Umbilical cord (tissue), 2 donors: ENCODE measurements around the gene GATAD2B. TPM values are rescaled to one million over a fixed set of nuclear protein-coding genes. Genes with fewer than 3 reads are reported as not detected.
"Not testable (repeated sequence)": the region's sequence is repeated elsewhere in the genome, so short reads cannot be mapped to it uniquely, and the experiment has no call there.

ENCODE experiments used
- DNase-seq: peaks from one replicate; pipeline ENCODE4 v3.0.0-alpha.2; 2015; ENCODE audit warnings: low spot score
- total RNA-seq: library from RNA; depleted of rRNA; stranded (reverse); fragments of >200 nt; gene quantifications from one replicate; pipeline ENCODE4 v1.2.3, GENCODE V29; 2014; ENCODE audit warnings: low replicate concordance; ENCODE audit not compliant: insufficient read depth

GATAD2B gene
- total RNA-seq, 1 donor from 2014 or later: 12.8 TPM

DNA sequence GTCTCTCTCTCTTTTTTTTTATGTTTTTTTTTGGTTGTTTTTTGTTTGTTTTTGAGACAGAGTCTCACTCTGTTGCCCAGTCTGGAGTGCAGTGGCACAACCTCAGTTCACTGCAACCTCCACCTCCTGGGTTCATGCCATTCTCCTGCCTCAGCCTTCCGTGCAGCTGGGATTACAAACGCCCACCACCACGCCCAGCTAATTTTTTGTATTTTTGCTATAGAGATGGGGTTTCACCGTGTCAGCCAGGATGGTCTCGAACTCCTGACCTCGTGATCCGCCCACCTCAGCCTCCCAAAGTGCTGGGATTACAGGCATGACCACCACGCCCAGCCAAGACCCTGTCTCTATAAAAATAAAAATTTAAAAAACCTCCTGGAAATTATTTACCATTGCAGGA, 88.8 kb downstream of the GATAD2B start:
- DNase-seq: not testable (repeated sequence)

GRCh38 chr1:153833171-153833570, 89.6 kb downstream of the GATAD2B start:
- no peak for DNase-seq

GRCh38 chr1:153832293-153832692, 90.5 kb downstream of the GATAD2B start:
- DNase-seq: no peak

DNA sequence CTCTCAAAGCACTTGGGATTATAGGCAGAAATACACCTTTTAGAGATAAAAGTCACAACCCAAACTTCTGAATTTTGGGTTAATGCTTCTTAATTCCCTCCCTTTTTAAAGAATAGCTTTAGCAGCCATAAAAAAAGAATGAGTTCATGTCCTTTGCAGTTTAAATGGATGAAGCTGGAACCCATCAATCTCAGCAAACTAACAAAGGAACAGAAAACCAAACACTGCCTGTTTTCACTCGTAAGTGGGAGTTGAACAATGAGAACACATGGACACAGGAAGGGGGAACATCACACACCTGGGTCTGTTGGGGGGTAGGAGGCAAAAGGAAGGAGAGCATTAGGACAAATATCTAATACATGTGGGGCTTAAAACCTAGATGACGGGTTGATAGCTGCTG, 91.7 kb downstream of the GATAD2B start:
- no peak for DNase-seq

DNA sequence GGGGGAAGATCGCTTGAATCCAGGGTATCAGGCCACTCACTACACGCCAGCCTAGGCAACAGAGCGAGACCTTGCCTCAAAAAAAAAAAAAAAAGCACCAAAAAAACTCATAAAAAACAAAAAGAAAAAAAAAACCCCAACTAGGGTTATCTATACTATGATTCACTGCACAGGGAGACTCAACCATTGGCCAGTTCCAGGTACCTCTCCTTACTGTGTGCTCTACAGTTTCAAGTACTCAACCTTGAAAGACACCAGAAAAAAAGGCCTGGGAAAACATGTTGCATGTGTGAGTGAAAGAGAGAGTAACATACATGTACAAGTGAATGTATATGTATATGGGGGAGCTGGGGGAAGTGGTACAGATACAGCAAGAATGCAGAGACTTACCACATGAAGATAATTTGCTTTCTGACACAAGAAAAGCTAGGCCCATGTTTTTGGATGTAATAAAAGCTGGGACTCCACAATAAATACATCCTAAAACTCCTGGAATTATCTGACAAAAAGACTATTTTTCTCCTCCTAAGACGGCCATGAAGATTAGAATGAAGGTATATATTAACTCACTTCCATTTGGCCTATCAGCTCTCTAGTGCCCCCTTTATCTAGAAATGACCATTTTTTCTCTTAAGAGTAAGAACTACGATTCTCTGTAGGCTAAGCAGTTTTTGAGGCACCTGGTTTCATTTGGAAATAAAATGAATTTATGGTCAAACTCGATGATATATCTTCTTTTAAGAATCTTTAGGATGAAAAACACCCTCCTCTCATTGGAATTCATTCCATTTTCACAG, 95.4 kb downstream of the GATAD2B start:
- DNase-seq: no peak

GRCh38 chr1:153818876-153819275, 103.9 kb downstream of the GATAD2B start:
- no peak for DNase-seq

DNA sequence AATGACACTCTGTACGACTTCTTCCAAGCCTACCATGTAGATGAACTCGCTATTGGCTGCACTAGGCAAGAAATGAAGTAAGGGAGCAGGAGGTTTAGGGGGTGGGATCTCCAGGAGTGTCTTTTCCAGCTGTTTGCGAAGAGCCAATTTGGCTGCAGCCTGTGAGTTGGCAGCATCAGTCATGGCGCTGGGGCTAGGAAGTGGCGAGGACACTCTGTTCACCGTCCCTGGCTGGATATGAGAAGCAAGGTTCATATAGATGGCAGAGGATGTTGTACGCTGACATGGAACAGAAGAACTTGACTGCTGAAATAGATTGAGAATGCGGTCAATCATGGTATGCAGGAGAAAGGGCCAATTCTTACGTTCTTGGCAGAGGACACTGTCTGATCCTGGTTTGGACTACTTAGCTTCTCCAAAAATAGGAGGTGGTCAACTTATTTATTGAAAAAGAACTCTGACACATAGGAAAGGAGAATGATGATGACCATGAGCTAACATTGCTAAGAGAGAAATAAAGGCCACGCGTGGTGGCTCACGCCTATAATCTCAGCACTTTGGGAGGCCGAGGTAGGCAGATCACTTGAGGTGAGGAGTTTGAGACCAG, 106.4 kb downstream of the GATAD2B start:
- no peak for DNase-seq

GRCh38 chr1:153805886-153806719, 116.7 kb downstream of the GATAD2B start:
- no peak for DNase-seq

- no peak for DNase-seq
These were observed 117.6 kb downstream of the GATAD2B start for GRCh38 chr1:153805042-153805745.

DNA sequence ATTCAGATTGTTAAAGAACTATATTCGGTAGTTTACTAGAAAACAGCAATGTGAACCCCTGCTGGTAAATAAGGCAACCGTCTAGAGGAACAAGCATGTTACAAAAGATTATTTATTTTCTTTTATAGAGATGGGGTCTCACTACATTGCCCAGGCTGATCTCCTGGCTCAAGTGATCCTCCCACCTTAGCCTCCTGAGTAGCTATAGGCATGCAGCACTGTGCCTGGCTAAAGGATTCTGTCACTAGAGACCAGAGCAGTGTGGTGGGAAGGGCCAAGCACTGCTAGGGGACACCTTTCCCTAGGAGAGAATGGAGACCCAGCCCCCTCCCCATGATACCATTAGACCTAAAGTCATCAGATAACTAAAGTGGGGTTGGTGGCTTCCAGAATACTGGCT, 118.7 kb downstream of the GATAD2B start:
- no peak for DNase-seq

DNA sequence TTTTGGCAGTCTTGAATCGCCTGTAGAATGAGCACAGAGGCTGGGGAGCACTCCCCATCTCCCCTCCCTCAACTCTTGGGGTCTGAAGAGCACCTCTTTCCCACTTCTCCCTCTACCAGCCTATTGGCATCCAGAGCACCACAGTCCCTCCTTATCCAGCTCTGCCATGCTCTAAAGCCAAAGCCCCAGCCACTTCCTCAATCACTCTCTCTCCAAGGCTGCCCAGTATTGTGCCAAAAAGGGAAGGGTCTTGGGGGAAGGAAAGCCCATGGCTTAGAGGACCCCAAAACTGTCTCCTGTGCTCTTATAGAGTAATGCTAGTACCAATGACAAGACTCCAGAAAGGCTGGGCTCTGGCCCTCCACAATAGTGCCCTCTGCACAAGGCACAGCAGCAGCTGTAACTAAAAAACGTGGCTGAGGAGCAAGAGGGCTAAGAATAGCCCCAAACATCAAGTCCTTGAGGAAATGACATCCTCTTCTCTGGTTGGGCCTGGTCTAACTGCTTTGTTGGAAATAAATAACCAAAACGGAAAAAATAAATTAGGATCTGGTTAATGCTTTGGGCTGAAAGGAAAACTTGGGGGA, 119.2 kb downstream of the GATAD2B start:
- DNase-seq: no peak

- no peak for DNase-seq
These were observed 120.7 kb downstream of the GATAD2B start for GRCh38 chr1:153801786-153802697.

DNA sequence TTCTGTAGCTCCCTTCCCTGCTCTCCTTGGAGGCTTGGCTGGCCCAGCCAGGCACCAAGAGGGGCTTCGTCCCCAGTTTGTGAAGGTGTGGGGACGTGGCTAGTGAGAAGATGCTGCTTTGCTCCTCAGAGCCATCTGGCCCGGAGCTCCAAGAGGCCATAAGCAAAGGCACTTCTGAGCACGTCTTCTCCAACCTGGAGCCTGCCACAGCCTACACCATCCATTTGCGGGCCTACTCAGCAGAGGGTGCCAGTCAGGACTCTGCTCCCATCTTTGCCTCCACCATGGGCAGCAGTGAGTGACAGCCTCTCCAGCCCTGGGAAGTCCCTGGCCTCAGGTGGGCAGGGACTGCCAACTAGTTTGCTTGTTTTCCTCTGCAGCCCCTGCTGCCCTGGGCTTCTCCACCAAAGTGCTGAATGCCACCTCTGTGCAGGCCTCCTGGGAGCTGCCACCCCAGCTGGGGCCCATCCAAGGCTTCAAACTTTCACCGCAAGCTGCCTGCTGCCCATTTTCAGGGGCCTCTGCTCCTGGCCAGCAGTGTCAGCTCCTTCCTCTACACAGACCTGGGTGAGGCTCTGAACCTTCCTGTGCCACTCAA, 121.6 kb downstream of the GATAD2B start:
- no peak for DNase-seq

- no peak for DNase-seq
These were observed 122.3 kb downstream of the GATAD2B start for GRCh38 chr1:153800516-153800915.

DNA sequence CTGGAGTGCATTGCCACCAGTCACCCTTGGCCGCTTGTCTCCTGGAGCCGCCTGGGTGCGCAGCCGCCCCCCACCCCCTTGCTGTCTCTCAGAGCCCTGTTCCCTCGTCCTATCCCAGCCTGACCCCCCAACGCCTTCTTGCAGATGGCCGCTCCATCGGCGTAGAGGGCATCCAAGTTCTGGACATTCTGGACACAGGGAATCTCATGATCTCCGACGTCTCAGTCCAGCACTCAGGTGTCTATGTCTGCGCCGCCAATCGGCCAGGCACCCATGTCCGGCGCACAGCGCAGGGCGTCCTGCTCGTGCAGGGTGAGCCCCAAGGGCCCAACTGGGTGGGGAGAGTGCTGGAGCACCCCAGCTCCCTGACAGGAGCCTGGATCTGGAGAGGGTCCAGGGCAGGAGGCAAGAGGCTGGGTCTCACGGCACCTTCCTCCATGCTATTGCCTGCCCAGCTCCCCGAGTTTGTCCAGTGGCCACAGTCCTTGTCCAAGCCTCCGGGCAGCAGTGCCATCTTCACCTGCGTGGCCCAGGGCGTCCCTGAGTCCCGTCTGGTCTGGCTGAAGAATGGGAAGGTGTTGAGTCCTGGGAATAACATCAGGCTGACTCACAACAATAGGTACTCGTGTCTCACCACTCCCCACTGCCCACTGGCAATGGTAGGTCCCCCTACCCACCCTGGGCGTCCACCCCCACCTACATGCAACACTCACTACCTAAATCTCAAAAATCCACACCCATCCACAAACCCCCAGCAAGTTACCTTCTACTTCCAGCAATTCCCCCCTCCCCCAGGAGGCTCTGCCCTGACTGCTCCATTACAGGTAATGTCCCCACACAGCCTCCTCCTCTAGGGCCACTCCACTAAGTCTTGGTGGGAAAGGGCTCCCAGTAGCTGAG, 123.0 kb downstream of the GATAD2B start:
- no peak for DNase-seq

DNA sequence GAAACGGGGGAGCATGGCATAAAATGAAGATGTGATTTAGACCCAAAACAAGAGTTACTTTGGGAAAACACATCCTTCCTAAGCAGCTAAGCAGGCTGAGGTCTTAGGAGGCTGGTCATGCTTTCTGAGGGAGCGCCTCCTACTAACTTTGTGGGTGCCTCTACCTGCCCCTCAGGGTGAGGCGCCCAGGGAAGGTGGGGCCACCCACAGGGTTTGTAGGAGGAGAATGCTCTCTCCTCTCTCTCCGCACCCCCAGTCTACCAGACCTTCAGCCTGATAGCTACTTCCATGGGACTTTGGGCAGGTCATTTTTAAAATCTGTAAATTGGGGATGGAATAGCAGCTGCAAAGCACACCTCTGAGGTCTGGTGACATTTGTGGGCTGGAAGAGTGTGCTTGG, 123.8 kb downstream of the GATAD2B start:
- no peak for DNase-seq

DNA sequence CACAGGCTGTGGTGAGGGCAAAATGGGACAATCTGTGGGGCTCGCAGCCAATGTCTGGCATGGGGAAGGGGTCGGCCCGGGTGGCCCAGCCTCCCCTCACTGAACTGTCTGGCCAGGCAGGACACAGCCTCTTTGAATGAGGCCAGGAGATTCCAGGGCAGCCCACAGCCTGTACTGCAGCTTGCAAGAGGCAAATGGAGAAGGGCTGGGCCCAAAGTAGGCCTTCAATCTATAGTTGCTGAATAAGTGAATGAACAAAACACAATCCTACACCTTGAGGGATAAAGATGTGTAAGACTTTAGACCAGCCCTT, 124.3 kb downstream of the GATAD2B start:
- DNase-seq: no peak

DNA sequence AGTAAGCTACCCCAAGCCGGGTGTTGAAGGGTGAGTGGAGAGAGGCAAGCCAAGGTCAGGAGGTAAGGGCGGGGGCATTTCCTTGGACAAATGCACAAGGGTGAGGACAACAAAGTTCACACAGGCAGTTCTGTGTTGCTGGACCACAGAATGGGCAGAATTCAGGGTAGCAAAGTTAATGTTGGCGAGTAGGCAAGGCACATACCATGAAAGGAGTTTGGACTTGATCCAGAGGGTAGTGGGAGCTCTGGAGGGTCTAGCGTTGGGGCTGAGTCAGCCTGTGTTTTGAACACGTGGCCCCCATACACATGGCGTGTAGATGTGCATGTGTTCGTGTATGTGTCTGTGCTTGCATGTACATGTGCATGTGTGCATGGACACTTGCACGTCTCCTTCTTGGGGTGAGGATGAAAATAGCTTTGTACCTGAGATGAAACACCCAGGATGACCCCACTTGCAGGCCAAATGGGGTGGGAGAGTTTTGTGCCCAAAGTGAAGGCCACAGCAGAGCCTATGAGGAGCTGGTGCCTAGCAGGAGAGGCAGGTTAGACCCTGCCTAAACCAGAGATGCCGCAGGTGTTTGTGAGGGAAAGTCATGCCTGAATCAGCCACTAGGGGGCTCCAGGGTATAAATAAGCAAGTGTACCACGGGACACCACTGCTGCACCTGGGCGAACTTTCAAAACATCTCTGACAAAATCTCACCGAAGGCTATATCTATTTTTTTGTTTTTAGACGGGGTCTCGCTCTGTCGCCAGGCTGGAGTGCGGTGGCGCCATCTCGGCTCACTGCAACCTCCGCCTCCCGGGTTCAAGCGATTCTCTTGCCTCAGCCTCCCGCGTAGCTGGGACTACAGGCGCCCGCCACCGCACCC, 125.7 kb downstream of the GATAD2B start:
- DNase-seq: peak; percentile 56
